ENCODE data around the gene KRTAP1-1.
"Not testable (repeated sequence)": the region's sequence is repeated elsewhere in the genome, so short reads cannot be mapped to it uniquely, and the experiment has no call there.

Gene KRTAP1-1

DNA sequence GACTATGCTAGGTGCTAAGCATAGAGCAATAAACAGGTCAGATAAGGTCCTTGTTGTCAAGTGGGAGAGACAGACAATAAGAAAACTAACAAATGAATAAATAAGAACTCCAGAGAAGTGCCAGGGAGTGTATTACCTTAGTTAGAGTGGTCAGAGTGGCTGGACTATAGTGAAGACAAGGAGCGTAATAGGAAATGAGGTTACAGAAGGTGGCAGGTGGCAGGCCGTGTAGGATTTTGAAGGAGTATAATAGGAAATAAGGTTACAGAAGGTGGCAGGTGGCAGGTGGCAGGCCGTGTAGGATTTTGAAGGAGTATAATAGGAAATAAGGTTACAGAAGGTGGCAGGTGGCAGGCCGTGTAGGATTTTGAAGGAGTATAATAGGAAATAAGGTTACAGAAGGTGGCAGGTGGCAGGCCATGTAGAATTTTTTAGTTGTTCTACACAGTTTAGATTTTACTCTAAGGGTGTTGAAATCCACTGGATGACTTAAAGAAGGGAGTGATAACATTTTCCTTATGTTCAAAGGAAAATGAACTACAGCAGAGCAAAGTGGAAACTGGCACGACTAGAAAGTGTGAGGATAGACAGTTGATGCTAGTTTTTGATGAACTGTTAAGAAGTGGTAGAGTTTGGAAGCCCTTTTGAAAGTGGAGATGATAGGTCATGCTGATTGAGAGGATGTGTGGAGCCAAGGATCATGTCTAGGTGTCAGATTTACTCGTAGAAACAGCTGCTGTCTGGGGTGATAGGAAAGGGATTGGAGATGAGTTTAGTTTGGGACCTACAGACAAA, 28.7 kb downstream of the KRTAP1-1 start:
- no peak for DNase-seq (ENCODE audit: low read depth, low spot score)

DNA sequence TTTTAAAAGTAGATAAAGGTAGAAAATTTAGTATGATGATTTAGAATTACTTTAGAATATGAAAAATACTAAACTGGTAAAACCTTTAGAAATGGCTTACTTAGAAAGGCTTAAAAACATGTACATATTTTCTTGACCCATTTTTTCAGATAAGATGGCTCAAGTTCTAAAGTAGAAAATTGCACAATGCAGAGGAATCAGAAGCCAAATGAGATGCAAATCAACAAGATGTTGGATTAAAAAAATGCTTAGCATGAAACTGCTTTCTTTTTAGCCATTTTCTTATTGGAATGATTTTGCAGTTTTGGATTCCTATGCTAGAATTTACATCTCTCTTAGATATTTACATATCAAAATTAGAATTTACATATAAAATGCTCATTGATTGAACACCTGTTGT, 30.8 kb downstream of the KRTAP1-1 start:
- no peak for DNase-seq (ENCODE audit: low read depth, low spot score)

DNA sequence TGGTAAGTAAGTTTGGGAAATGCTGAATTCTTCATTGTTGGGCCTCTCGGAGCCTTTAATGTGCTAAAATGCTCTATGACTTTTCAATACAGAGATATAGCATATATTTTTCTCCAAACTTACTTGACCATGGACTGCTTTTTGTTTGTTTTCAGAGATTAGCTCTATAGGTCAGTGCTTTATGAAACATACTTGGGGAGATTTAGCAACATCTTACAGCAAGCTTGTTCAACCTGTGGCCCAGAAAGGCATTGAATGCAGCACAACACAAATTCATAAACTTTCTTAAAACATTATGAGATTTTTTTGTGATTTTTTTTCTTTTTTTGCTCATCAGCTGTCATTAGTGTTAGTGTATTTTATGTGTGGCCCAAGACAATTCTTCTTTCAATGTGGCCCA, 31.3 kb downstream of the KRTAP1-1 start:
- DNase-seq (ENCODE audit: low read depth, low spot score): no peak

DNA sequence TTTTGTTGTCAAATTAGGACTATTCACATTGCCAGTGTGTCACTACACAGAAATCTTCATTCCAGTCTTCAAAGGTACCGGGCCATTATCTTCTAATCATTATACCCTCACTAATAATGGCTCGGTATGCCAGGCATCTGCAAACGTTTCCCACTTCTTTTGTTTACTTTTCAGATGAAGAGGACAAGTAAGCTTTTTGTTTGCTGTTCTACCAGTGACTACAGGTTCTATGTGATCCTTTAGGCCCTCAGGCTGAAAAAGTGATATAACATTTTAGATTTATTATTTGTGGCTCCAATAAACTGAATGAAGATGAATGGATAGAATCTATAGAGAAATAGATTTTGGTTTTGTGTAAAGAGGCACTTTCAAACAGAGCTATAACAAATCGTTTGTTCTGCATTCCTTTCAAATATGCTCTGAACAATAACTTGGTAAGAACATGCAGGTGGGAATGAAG, 31.9 kb downstream of the KRTAP1-1 start:
- DNase-seq (ENCODE audit: low read depth, low spot score): peak; percentile 11

DNA sequence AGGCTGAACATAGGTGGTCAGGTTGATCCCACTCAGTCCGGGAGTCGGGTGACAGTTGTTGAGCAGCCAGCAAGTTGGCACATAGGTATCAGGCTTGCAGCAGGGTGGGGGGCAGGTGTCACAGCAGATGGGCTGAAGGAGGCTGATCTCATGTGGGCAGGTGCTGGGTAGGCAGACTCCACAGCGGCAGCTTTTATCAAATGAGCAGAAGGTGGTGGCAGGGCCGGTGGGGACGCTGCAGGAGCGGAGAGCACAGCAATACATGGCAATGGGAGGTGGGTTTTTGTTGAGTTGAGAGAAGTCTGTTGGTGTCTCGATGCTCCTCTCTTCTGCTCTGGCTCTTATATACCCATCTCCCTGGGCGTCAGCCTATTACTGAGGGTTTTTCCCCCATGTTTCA, 32.4 kb downstream of the KRTAP1-1 start, which contains the start of gene KRTAP3-1:
TSS of gene KRTAP3-1 (minus strand) at position 318 of the 400 bp plus-strand sequence. CDS start at position 264, 54 bp downstream.
- peak; percentile 16 for DNase-seq (ENCODE audit: low read depth, low spot score)

DNA sequence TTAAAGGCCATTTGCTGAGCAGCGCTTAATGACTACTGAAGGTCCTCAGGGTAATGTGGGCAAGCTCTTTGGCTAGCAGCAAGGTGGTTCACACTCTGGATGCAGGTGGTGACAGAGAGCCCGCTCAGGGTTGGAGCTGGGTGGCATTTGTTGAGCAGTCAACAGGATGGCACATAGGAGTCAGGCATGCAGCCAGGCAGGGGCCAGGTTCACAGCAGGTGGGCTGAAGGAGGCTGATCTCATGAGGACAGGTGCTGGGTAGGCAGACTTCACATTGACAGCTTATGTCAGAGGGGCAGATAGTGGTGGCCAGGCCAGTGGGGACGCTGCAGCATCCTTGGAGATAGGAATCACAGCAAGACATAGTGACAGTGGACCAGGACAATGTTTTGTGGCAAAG, 36.9 kb downstream of the KRTAP1-1 start:
- no peak for DNase-seq (ENCODE audit: low read depth, low spot score)

DNA sequence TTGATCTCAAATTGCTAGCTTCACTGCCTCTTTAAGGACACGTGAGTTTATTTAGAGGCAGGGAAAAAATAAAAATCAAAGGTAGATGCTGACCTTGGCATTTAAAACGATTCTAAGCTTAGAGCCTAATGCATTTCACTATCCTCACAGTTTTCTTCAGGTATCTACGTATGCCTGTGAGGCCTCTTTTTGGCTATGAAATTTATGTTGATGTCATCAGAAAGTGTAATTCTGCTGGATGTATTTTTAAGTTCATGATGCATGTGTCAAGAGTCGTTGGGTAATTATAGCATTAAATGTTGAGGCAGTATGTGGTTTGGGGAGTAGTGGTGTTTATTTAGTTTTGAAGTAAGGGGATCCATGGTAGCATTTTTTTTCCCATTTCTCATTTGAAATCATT, 37.3 kb downstream of the KRTAP1-1 start:
- DNase-seq (ENCODE audit: low read depth, low spot score): no peak

DNA sequence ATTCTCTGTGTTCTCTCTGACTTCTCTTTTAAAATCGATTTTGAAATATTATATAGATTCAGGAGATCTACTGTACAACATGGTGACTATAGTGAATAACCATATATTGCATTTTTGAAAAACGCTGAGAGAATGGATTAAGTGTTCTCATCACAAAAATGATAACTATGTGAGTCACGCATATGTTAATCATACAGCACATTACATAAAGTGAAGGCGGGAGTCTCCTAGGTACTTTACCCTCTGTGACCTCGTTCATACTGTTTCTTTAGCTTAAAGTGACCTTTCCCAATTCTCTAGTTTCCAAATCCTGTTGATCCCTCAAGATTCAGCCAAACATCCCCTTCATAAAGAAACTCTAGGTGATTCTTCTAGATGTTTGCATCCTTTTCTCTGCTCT, 38.4 kb downstream of the KRTAP1-1 start:
- no peak for DNase-seq (ENCODE audit: low read depth, low spot score)

DNA sequence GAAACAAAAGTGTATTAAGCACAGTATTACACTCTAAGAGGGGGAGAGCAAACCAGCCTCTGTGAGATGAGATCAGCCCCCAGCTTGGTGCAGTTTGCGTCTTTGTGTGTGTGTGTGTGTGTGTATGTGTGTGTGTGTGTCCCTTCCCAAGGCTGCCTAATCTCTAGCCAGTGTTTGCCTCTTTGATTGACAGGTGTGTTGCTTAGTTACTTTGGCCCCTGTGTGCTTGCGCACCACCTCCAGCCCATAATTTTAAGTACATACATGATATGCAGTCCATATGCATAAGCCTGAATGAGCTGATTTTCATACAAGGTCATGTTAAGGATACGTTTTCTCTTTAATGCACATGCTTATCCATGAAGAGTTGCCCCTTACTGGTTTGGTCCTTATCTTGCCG, 39.5 kb downstream of the KRTAP1-1 start:
- DNase-seq (ENCODE audit: low read depth, low spot score): no peak

DNA sequence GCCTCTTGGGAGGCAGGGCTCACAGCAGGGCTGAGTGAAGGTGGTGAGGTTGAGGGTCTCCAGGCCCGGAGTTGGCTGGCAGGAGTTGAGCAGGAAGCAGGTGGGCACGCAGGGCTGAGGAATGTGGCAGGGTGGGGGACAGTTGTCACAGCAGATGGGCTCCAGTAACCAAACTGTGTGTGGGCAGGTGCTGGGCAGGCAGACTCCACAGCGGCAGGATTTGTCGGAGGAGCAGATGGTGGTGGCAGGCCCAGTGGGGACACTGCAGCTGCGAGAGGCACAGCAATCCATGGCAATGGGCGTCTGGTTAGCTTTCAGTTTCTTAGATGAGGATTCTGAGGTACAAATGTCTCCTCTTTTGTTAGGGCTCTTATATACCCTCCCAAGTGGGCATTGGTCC, 41.7 kb downstream of the KRTAP1-1 start, which contains the start of gene KRTAP3-2:
TSS of gene KRTAP3-2 (minus strand) at position 344 of the 400 bp plus-strand sequence. CDS start at position 291, 53 bp downstream.
- DNase-seq (ENCODE audit: low read depth, low spot score): not testable (repeated sequence)

DNA sequence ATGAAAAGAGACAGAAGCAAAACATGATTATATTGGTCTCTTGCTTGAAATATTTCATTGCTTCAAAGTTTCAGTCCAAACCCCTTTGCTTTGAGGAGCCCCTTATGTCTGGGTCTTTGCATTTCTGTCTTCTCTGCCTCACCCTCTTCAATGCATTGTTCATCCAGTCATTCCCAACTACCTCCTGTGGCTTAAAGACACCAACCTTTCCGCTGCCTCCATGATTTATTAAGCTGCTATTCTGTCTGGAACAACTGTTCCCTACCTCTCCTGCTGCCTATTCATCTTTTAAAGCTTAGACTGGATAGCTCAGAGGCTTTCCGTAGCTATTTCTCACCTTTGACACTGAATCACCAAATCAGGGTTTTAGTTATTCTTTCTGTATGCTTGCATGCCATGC, 43.9 kb downstream of the KRTAP1-1 start:
- DNase-seq (ENCODE audit: low read depth, low spot score): no peak

DNA sequence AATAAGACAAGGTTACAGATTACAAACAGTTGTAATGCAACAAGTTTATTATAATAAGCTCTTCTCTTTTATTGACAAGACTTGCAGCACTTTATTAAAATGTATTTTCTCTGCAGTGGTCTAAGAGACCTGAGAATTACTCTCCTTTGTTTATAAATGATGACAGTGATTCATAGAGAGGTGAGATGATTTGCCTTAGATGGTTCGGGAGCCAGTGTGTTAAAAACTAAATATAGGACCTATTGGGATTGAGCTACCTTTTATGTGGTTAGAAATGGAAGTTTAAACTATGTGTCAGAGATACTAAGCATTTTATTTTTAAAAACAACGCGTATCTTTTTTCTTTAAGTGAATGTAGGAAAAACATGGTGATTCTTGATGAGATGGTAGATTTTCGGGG, 44.4 kb downstream of the KRTAP1-1 start:
- DNase-seq (ENCODE audit: low read depth, low spot score): no peak

DNA sequence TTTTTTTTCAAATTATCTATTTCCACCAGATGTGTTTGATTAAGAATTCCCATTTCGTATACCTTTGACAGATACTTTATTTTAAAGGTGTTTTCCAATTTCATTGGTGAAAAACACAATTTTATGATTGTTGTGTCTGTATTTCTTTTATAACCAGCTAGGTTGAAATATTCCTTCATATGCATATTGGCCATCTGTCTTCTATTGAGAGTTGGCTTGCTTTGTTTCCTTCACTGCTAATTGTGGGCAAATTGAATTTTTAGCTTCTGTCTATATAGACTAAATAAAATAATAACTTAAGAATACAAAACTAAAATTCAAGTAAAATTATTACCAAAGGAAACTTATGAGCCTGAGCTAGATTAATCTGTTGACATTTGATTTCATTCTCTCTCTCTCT, 46.1 kb downstream of the KRTAP1-1 start:
- no peak for DNase-seq (ENCODE audit: low read depth, low spot score)

DNA sequence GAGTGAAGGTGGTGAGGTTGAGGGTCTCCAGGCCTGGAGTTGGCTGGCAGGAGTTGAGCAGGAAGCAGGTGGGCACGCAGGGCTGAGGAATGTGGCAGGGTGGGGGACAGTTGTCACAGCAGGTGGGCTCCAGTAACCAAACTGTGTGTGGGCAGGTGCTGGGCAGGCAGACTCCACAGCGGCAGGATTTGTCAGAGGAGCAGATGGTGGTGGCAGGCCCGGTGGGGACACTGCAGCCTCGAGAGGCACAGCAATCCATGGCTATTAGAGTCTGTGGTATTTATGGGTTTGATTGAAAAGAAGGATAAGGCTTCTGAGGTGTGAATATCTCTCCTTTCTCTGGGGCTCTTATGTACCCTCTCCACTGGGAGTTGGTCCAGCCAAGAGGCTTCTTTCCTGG, 47.4 kb downstream of the KRTAP1-1 start, which contains the start of gene KRTAP3-3:
TSS of gene KRTAP3-3 (minus strand) at position 326 of the 400 bp plus-strand sequence. CDS start at position 259, 67 bp downstream.
- no peak for DNase-seq (ENCODE audit: low read depth, low spot score)

DNA sequence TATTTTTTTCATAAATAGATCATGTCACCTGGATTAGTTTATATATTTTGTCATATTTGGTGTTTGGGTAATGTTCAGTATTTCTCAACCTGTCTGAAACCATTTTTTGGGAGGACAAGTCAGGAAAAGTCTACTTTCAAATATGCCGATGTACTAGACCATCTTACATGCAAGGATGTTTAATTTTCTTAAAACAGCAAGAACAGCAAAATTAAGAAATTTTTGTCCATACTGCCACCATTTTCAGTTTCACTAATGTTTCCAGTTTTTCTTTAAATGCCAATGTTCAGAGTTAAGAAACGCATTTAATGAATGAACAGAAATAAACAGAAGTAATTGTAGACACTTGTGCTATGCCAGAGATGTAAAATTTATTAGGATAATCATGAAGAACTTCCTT, 48.2 kb downstream of the KRTAP1-1 start:
- no peak for DNase-seq (ENCODE audit: low read depth, low spot score)

DNA sequence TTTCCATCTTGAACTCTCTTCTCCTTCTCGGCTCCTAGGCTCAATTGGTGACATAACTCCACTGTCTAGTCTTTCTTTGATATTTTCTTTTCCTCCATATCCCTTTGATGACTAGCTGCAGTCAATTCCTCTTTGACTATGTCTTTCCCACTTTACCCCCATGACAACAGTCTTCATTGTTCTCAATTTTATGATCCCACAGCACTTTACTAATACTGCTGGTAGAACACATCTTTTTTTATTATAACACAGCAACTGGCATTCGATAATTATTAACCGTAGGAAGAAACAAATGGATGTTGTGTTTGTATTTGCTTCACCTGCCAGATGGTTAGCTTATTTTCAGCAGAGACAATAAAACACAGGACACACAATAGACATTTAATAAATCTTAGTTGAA, 48.6 kb downstream of the KRTAP1-1 start:
- no peak for DNase-seq (ENCODE audit: low read depth, low spot score)
